Measurements from ENCODE around the gene LBHD2.

LBHD2 gene

GRCh38 chr14:103074729-103075367, 9.2 kb upstream of the LBHD2 start:
- Histone ChIP-seq H3K9me3 (ENCODE audit: control insufficient read depth, low read length) (no peaks in the 10 kb centered on the region), H2BK120ac (ENCODE audit: low read depth, low read length) (no peak overlapping the region), H3K9ac (ENCODE audit: low read length) (peak overlapping the region; percentile 77), H3K36me3 (ENCODE audit: control insufficient read depth in 1 of 2, insufficient read depth in 2 of 2, low read depth in 1 of 2, low read length in 2 of 2) (no peaks in the 10 kb centered on the region), H3K23ac (ENCODE audit: low read length in 2 of 2) (peak overlapping the region in 1 of 2 experiments; percentile 46), H3K18ac (ENCODE audit: low read depth in 1 of 2, low read length in 2 of 2) (peak overlapping the region in 1 of 2 experiments; percentile 74), H2BK5ac (ENCODE audit: low read depth, low read length, poor library complexity, severe bottlenecking) (peak overlapping the region; percentile 58), H2BK15ac (ENCODE audit: low read depth, poor library complexity, severe bottlenecking) (no peak overlapping the region), H3K4me3 (ENCODE audit: insufficient read depth in 1 of 2, low read depth in 1 of 2, low read length in 2 of 2) (peak overlapping the region in 1 of 2 experiments; percentile 73), H2AK5ac (ENCODE audit: low read length, severe bottlenecking) (peak overlapping the region; percentile 84), H3K79me1 (replicated peaks; ENCODE audit: low read length, poor library complexity, severe bottlenecking) (no peaks in the 10 kb centered on the region), H3K4me1 (ENCODE audit: control insufficient read depth, insufficient read depth, low read depth, low read length) (peaks cover 46% of the 10 kb centered on the region), H3K27ac (ENCODE audit: low read length, poor library complexity, severe bottlenecking) (peak overlapping the region; percentile 98), H3K27me3 (ENCODE audit: control insufficient read depth in 1 of 2, insufficient read depth in 1 of 2, low read length in 2 of 2) (peaks cover 0 to 7% of the 10 kb centered on the region in 2 experiments), H2AFZ (ENCODE audit: low read depth, low read length) (no peak overlapping the region), H4K8ac (ENCODE audit: low read length) (no peak overlapping the region), H4K91ac (ENCODE audit: low read length) (no peak overlapping the region), H3K4ac (ENCODE audit: low read depth in 1 of 2, low read length in 2 of 2) (no peak overlapping the region), H3K4me2 (ENCODE audit: low read length, poor library complexity, severe bottlenecking) (peak overlapping the region; percentile 62), H2BK12ac (ENCODE audit: low read length in 2 of 2) (no peak overlapping the region), H3K14ac (ENCODE audit: low read length in 2 of 2) (no peak overlapping the region)
- DNase-seq = no peak
- 25% methylated on average over 21 of the region's 21 CpGs for WGBS

- Histone ChIP-seq H4K8ac (ENCODE audit: low read length) (no peak overlapping the region), H3K4ac (ENCODE audit: low read depth in 1 of 2, low read length in 2 of 2) (no peak overlapping the region), H2BK5ac (ENCODE audit: low read depth, low read length, poor library complexity, severe bottlenecking) (no peak overlapping the region), H3K79me1 (replicated peaks; ENCODE audit: low read length, poor library complexity, severe bottlenecking) (no peaks in the 10 kb centered on the region), H3K27ac (ENCODE audit: low read length, poor library complexity, severe bottlenecking) (no peak overlapping the region), H3K23ac (ENCODE audit: low read length in 2 of 2) (no peak overlapping the region), H2AFZ (ENCODE audit: low read depth, low read length) (no peak overlapping the region), H3K4me1 (ENCODE audit: control insufficient read depth, insufficient read depth, low read depth, low read length) (peaks cover 22% of the 10 kb centered on the region), H2BK15ac (ENCODE audit: low read depth, poor library complexity, severe bottlenecking) (no peak overlapping the region), H2AK5ac (ENCODE audit: low read length, severe bottlenecking) (no peak overlapping the region), H3K4me3 (ENCODE audit: insufficient read depth in 1 of 2, low read depth in 1 of 2, low read length in 2 of 2) (no peak overlapping the region), H2BK120ac (ENCODE audit: low read depth, low read length) (no peak overlapping the region), H3K36me3 (ENCODE audit: control insufficient read depth in 1 of 2, insufficient read depth in 2 of 2, low read depth in 1 of 2, low read length in 2 of 2) (no peaks in the 10 kb centered on the region), H3K18ac (ENCODE audit: low read depth in 1 of 2, low read length in 2 of 2) (no peak overlapping the region), H3K14ac (ENCODE audit: low read length in 2 of 2) (no peak overlapping the region), H3K9me3 (ENCODE audit: control insufficient read depth, low read length) (no peaks in the 10 kb centered on the region), H3K27me3 (ENCODE audit: control insufficient read depth in 1 of 2, insufficient read depth in 1 of 2, low read length in 2 of 2) (peaks cover 21 to 35% of the 10 kb centered on the region in 2 experiments), H4K91ac (ENCODE audit: low read length) (no peak overlapping the region), H3K4me2 (ENCODE audit: low read length, poor library complexity, severe bottlenecking) (no peak overlapping the region), H2BK12ac (ENCODE audit: low read length in 2 of 2) (no peak overlapping the region), H3K9ac (ENCODE audit: low read length) (no peak overlapping the region)
- WGBS = 7% methylated on average over 9 of the region's 9 CpGs
- DNase-seq = peak; percentile 82
These were observed 5.6 kb upstream of the LBHD2 start for GRCh38 chr14:103078420-103078749.

- Histone ChIP-seq H3K27me3 (ENCODE audit: control insufficient read depth in 1 of 2, insufficient read depth in 1 of 2, low read length in 2 of 2) (peaks cover 21 to 35% of the 10 kb centered on the region in 2 experiments), H3K4ac (ENCODE audit: low read depth in 1 of 2, low read length in 2 of 2) (no peak overlapping the region), H3K14ac (ENCODE audit: low read length in 2 of 2) (no peak overlapping the region), H4K8ac (ENCODE audit: low read length) (no peak overlapping the region), H2AFZ (ENCODE audit: low read depth, low read length) (no peak overlapping the region), H2BK12ac (ENCODE audit: low read length in 2 of 2) (peak overlapping the region in 1 of 2 experiments; percentile 10), H3K9ac (ENCODE audit: low read length) (no peak overlapping the region), H2BK5ac (ENCODE audit: low read depth, low read length, poor library complexity, severe bottlenecking) (no peak overlapping the region), H3K18ac (ENCODE audit: low read depth in 1 of 2, low read length in 2 of 2) (no peak overlapping the region), H3K4me2 (ENCODE audit: low read length, poor library complexity, severe bottlenecking) (no peak overlapping the region), H3K27ac (ENCODE audit: low read length, poor library complexity, severe bottlenecking) (no peak overlapping the region), H3K9me3 (ENCODE audit: control insufficient read depth, low read length) (no peaks in the 10 kb centered on the region), H3K23ac (ENCODE audit: low read length in 2 of 2) (no peak overlapping the region), H2BK15ac (ENCODE audit: low read depth, poor library complexity, severe bottlenecking) (no peak overlapping the region), H3K79me1 (replicated peaks; ENCODE audit: low read length, poor library complexity, severe bottlenecking) (no peaks in the 10 kb centered on the region), H3K4me3 (ENCODE audit: insufficient read depth in 1 of 2, low read depth in 1 of 2, low read length in 2 of 2) (no peak overlapping the region), H3K4me1 (ENCODE audit: control insufficient read depth, insufficient read depth, low read depth, low read length) (peaks cover 18% of the 10 kb centered on the region), H2AK5ac (ENCODE audit: low read length, severe bottlenecking) (no peak overlapping the region), H4K91ac (ENCODE audit: low read length) (no peak overlapping the region), H3K36me3 (ENCODE audit: control insufficient read depth in 1 of 2, insufficient read depth in 2 of 2, low read depth in 1 of 2, low read length in 2 of 2) (no peaks in the 10 kb centered on the region), H2BK120ac (ENCODE audit: low read depth, low read length) (no peak overlapping the region)
- DNase-seq = no peak
- WGBS = 75% methylated on average over 9 of the region's 11 CpGs
These were observed 5.0 kb upstream of the LBHD2 start for GRCh38 chr14:103078860-103079587.

- Histone ChIP-seq H3K9ac (ENCODE audit: low read length) (no peak overlapping the region), H3K4me2 (ENCODE audit: low read length, poor library complexity, severe bottlenecking) (no peak overlapping the region), H2AK5ac (ENCODE audit: low read length, severe bottlenecking) (no peak overlapping the region), H4K8ac (ENCODE audit: low read length) (no peak overlapping the region), H3K4me3 (ENCODE audit: insufficient read depth in 1 of 2, low read depth in 1 of 2, low read length in 2 of 2) (no peak overlapping the region), H2BK5ac (ENCODE audit: low read depth, low read length, poor library complexity, severe bottlenecking) (no peak overlapping the region), H3K79me1 (replicated peaks; ENCODE audit: low read length, poor library complexity, severe bottlenecking) (no peaks in the 10 kb centered on the region), H3K14ac (ENCODE audit: low read length in 2 of 2) (no peak overlapping the region), H2BK12ac (ENCODE audit: low read length in 2 of 2) (no peak overlapping the region), H3K18ac (ENCODE audit: low read depth in 1 of 2, low read length in 2 of 2) (no peak overlapping the region), H3K27me3 (ENCODE audit: control insufficient read depth in 1 of 2, insufficient read depth in 1 of 2, low read length in 2 of 2) (peaks cover 43 to 60% of the 10 kb centered on the region in 2 experiments), H2AFZ (ENCODE audit: low read depth, low read length) (no peak overlapping the region), H3K36me3 (ENCODE audit: control insufficient read depth in 1 of 2, insufficient read depth in 2 of 2, low read depth in 1 of 2, low read length in 2 of 2) (no peaks in the 10 kb centered on the region), H4K91ac (ENCODE audit: low read length) (no peak overlapping the region), H3K23ac (ENCODE audit: low read length in 2 of 2) (no peak overlapping the region), H3K4ac (ENCODE audit: low read depth in 1 of 2, low read length in 2 of 2) (no peak overlapping the region), H3K27ac (ENCODE audit: low read length, poor library complexity, severe bottlenecking) (no peak overlapping the region), H3K4me1 (ENCODE audit: control insufficient read depth, insufficient read depth, low read depth, low read length) (peaks cover 6% of the 10 kb centered on the region), H2BK15ac (ENCODE audit: low read depth, poor library complexity, severe bottlenecking) (no peak overlapping the region), H3K9me3 (ENCODE audit: control insufficient read depth, low read length) (no peaks in the 10 kb centered on the region), H2BK120ac (ENCODE audit: low read depth, low read length) (no peak overlapping the region)
- WGBS = 77% methylated on average over 2 of the region's 2 CpGs
- no peak for DNase-seq
These were observed 2.1 kb upstream of the LBHD2 start for GRCh38 chr14:103081951-103082350.

All from mesenchymal stem cell (in vitro differentiated cells and primary cell).